22Rv1 (cell line): ENCODE results near the gene ZNF215.

Experiments used
- ZFX ChIP-seq: fragments of 450-650 bp; IDR thresholded peaks from 2 replicates; pipeline ENCODE4 v1.6.1; 2017; ENCODE audit warnings: antibody characterized with exemption, borderline replicate concordance
- TF ChIP-seq, protein P1 (sequence below): fragments of 450-650 bp; IDR thresholded peaks from 2 replicates; pipeline ENCODE4 v1.5.1; 2017; ENCODE audit warnings: mild to moderate bottlenecking

GRCh38 chr11:6876914-6877313 is 49.3 kb upstream of the ZNF215 start:
- TF ChIP-seq, protein P1, sequence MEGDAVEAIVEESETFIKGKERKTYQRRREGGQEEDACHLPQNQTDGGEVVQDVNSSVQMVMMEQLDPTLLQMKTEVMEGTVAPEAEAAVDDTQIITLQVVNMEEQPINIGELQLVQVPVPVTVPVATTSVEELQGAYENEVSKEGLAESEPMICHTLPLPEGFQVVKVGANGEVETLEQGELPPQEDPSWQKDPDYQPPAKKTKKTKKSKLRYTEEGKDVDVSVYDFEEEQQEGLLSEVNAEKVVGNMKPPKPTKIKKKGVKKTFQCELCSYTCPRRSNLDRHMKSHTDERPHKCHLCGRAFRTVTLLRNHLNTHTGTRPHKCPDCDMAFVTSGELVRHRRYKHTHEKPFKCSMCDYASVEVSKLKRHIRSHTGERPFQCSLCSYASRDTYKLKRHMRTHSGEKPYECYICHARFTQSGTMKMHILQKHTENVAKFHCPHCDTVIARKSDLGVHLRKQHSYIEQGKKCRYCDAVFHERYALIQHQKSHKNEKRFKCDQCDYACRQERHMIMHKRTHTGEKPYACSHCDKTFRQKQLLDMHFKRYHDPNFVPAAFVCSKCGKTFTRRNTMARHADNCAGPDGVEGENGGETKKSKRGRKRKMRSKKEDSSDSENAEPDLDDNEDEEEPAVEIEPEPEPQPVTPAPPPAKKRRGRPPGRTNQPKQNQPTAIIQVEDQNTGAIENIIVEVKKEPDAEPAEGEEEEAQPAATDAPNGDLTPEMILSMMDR: no peak
- TF ChIP-seq ZFX: no peak
